PC-9 (cell line): ENCODE results near the gene UBE4B. TPM values are rescaled to one million over a fixed set of nuclear protein-coding genes. Genes with fewer than 3 reads are reported as not detected.

ENCODE experiments used
- BruUV-seq: library from RNA; stranded (reverse); fragments of 400-500 nt; replicated peaks from 2 replicates; lab custom pipeline; 2021; lab: Mats Ljungman, UMichigan
- CTCF ChIA-PET: fragments of 300-600 bp; sonication (Branson Sonifier 250); formaldehyde crosslinking; loops from one replicate; lab custom pipeline; 2022; ENCODE audit warnings: antibody characterized with exemption; lab: Charles Lee
- POLR2A ChIA-PET: fragments of 300-600 bp; sonication (Branson Sonifier 250); formaldehyde crosslinking; loops from one replicate; lab custom pipeline; 2022; ENCODE audit warnings: antibody characterized with exemption; ENCODE audit not compliant: unreplicated experiment; lab: Charles Lee
- DNase-seq, 2 experiments: peaks; one replicate each; pipeline versions ENCODE4 v3.0.0 to v3.0.0-alpha.2; 2015 to 2022; ENCODE audit warnings: mixed read lengths in 1 of 2
- H2AFZ ChIP-seq: fragments of 200-600 bp; sonication (generic); 2 replicates; pipeline ENCODE4 v1.8.1; 2017; ENCODE audit warnings: antibody characterized with exemption
- H3F3A ChIP-seq: fragments of 200-600 bp; sonication (generic); 2 replicates; pipeline ENCODE4 v1.8.1; 2017; ENCODE audit warnings: antibody characterized with exemption, mild to moderate bottlenecking, low read depth; ENCODE audit not compliant: insufficient read depth
- H3K27ac ChIP-seq: fragments of 200-600 bp; sonication (generic); 2 replicates; pipeline ENCODE4 v1.6.1; 2016; ENCODE audit warnings: mixed run types
- H3K27me3 ChIP-seq: fragments of 200-600 bp; sonication (generic); 2 replicates; pipeline ENCODE4 v1.6.1; 2016; ENCODE audit warnings: low read depth, mixed run types; ENCODE audit not compliant: insufficient read depth
- H3K36me3 ChIP-seq: fragments of 200-600 bp; sonication (generic); 2 replicates; pipeline ENCODE4 v1.6.1; 2016; ENCODE audit warnings: low read depth, mixed run types
- H3K4me1 ChIP-seq: fragments of 200-600 bp; sonication (generic); replicated peaks from 2 replicates; pipeline ENCODE4 v1.6.1; 2016; ENCODE audit warnings: mixed run types; ENCODE audit not compliant: insufficient read depth
- H3K4me2 ChIP-seq: fragments of 200-600 bp; sonication (generic); 2 replicates; pipeline ENCODE4 v1.6.1; 2017; ENCODE audit warnings: mixed run types
- H3K4me3 ChIP-seq: fragments of 200-600 bp; sonication (generic); 2 replicates; pipeline ENCODE4 v1.6.1; 2016; ENCODE audit warnings: mixed run types
- H3K79me2 ChIP-seq: fragments of 200-600 bp; sonication (generic); 2 replicates; pipeline ENCODE4 v1.6.1; 2017; ENCODE audit warnings: low read depth, mixed run types
- H3K9me2 ChIP-seq: fragments of 200-600 bp; sonication (generic); 2 replicates; pipeline ENCODE4 v1.8.1; 2017; ENCODE audit warnings: mild to moderate bottlenecking; ENCODE audit not compliant: insufficient read depth
- H3K9me3 ChIP-seq: fragments of 200-600 bp; sonication (generic); 2 replicates; pipeline ENCODE4 v1.8.1; 2016; ENCODE audit warnings: low read depth; ENCODE audit not compliant: insufficient read depth
- H4K20me1 ChIP-seq: fragments of 200-600 bp; sonication (generic); 2 replicates; pipeline ENCODE4 v1.8.1; 2017; ENCODE audit not compliant: insufficient read depth
- CTCF ChIP-seq: fragments of 200-600 bp; sonication (generic); conservative IDR thresholded peaks from 2 replicates; pipeline ENCODE4 v1.6.1; 2017; ENCODE audit warnings: mixed run types, antibody characterized with exemption, mild to moderate bottlenecking, moderate library complexity
- EZH2 ChIP-seq: fragments of 200-600 bp; sonication (generic); IDR thresholded peaks from 2 replicates; pipeline ENCODE4 v1.8.0; 2017; ENCODE audit warnings: antibody characterized with exemption, low read depth
- intact Hi-C: fragments of 100-400 bp; cut with micrococcal nuclease; formaldehyde crosslinking; loops from one replicate; pipeline ENCODE4 v1.10.0; 2022; ENCODE audit not compliant: unreplicated experiment
- total RNA-seq: library from RNA; stranded (reverse); gene quantifications from 2 replicates; pipeline ENCODE4 v1.2.3, GENCODE V29; 2021

Gene UBE4B
- total RNA-seq, 1 experiment from 2014 or later = 59.1 TPM

- intact Hi-C loops = no loop called here
Measured at GRCh38 chr1:10212476-10212875, 179.7 kb downstream of the UBE4B start.

DNA sequence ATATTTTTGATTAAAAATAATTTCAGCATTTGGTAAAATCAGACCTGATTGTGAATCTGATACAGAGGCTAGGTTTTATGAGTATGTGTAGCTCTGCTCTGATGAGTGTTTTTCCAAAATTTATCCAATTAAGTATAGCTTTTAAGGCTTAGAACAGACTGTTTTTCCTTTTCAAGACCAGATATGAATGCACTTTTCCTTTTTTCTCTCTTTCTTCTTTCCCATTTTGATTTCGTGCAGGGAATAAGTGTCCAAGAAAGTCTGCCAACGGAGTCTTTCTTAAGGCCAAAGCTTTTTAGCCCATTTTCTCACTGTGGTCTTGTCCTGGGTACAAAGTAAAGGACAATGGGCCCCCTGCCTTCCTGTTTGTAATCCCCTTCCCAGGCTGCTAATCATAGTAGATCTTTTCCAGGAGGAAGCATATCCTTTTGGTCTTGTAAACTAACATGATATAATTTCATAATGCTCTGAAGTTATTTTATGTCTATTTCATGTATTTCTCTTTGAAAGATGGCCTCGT lies 180.5 kb downstream of the UBE4B start:
- H3K79me2 ChIP-seq = peaks cover 43% of the 10 kb centered on the region
- TF ChIP-seq EZH2 (no peak), CTCF (no peak)
- no peaks in the 10 kb centered on the region for H3K9me2 ChIP-seq
- no peaks in the 10 kb centered on the region for H3K36me3 ChIP-seq
- ChIA-PET POLR2A (interaction anchor here (0.7 kb wide), 1 partner anchor 113 kb away, joined by 4 read pairs; no protein-coding TSS in a partner anchor), CTCF (interaction anchor here (0.6 kb wide), 1 partner anchor 28 kb away, joined by 3 read pairs; no protein-coding TSS in a partner anchor)
- BruUV-seq = no TSS peak
- H3K9me3 ChIP-seq = no peaks in the 10 kb centered on the region
- H3K27me3 ChIP-seq = no peaks in the 10 kb centered on the region
- no peaks in the 10 kb centered on the region for H4K20me1 ChIP-seq
- H3K4me2 ChIP-seq = no peak overlapping the region
- H3K4me3 ChIP-seq = no peak overlapping the region
- intact Hi-C loops = no loop called here
- H3F3A ChIP-seq = peaks cover 7% of the 10 kb centered on the region; the same call in 1 of the 2 replicates
- no peak overlapping the region for H2AFZ ChIP-seq
- no peak for DNase-seq
- H3K4me1 ChIP-seq = peaks cover 11% of the 10 kb centered on the region
- H3K27ac ChIP-seq = no peak overlapping the region

More at GRCh38 chr1:10212476-10212875, 179.7 kb downstream of the UBE4B start:
- H3K27me3 ChIP-seq = no peaks in the 10 kb centered on the region
- ChIA-PET POLR2A (interaction anchor here (0.6 kb wide), 2 partner anchors 141 to 260 kb away, joined by 4 to 5 read pairs; no protein-coding TSS in a partner anchor), CTCF (interaction anchor here (0.6 to 0.7 kb wide), 3 partner anchors 12 to 201 kb away, joined by 4 to 23 read pairs (median 6); no protein-coding TSS in a partner anchor)
- H3F3A ChIP-seq = peaks cover 7% of the 10 kb centered on the region; the same call in 1 of the 2 replicates
- H3K4me2 ChIP-seq = peak overlapping the region; percentile 95
- no peaks in the 10 kb centered on the region for H3K36me3 ChIP-seq
- no peak for DNase-seq
- no peaks in the 10 kb centered on the region for H4K20me1 ChIP-seq
- H3K4me3 ChIP-seq = peak overlapping the region; percentile 88; the same call in 1 of the 2 replicates
- H3K9me2 ChIP-seq = no peaks in the 10 kb centered on the region
- TF ChIP-seq CTCF (no peak), EZH2 (no peak)
- no peaks in the 10 kb centered on the region for H3K9me3 ChIP-seq
- H3K4me1 ChIP-seq = peaks cover 11% of the 10 kb centered on the region
- H3K27ac ChIP-seq = peak overlapping the region; percentile 45
- BruUV-seq = TSS peak; percentile 35
- no peak overlapping the region for H2AFZ ChIP-seq
- peaks cover 43% of the 10 kb centered on the region for H3K79me2 ChIP-seq

- H3K4me2 ChIP-seq = no peak overlapping the region
- H3K79me2 ChIP-seq = peaks cover 42% of the 10 kb centered on the region
- H3K9me3 ChIP-seq = no peaks in the 10 kb centered on the region
- TF ChIP-seq CTCF (no peak), EZH2 (no peak)
- no peaks in the 10 kb centered on the region for H4K20me1 ChIP-seq
- H3F3A ChIP-seq = peaks cover 7% of the 10 kb centered on the region; the same call in 1 of the 2 replicates
- no peaks in the 10 kb centered on the region for H3K36me3 ChIP-seq
- intact Hi-C loops = no loop called here
- no peak overlapping the region for H2AFZ ChIP-seq
- BruUV-seq = no TSS peak
- ChIA-PET CTCF (no interaction called here), POLR2A (interaction anchor here (0.5 kb wide), 1 partner anchor 286 kb away, joined by 3 read pairs; no protein-coding TSS in a partner anchor)
- no peak for DNase-seq
- peaks cover 11% of the 10 kb centered on the region for H3K4me1 ChIP-seq
- no peak overlapping the region for H3K27ac ChIP-seq
- H3K9me2 ChIP-seq = no peaks in the 10 kb centered on the region
- H3K4me3 ChIP-seq = no peak overlapping the region
- no peaks in the 10 kb centered on the region for H3K27me3 ChIP-seq
Measured at GRCh38 chr1:10216090-10216749, 183.5 kb downstream of the UBE4B start.
